Right lobe of liver (tissue), 6 donors: Measurements from ENCODE around the gene TAS2R1. TPM values are rescaled to one million over a fixed set of nuclear protein-coding genes. Genes with fewer than 3 reads are reported as not detected.
"Not testable (repeated sequence)": the region's sequence is repeated elsewhere in the genome, so short reads cannot be mapped to it uniquely, and the experiment has no call there.

Source experiments
- ATAC-seq, 4 donors: fragments of 200-7000 bp; cut with Tn5 transposase; one replicate each; pipeline ENCODE4 v1.9.1; 2020; ENCODE audit warnings: mild to moderate bottlenecking in 4 of 4, moderate library complexity in 4 of 4
- DNase-seq, 3 donors: peaks; one replicate each; pipeline ENCODE4 v3.0.0-alpha.2; 2020
- H3K27ac ChIP-seq, 3 donors: fragments of 200-600 bp; one replicate each; pipeline ENCODE4 v1.8.0; 2022
- H3K27me3 ChIP-seq, 2 donors: fragments of 200-600 bp; one replicate each; pipeline ENCODE4 v1.8.0; 2022
- H3K36me3 ChIP-seq, 4 donors: fragments of 200-600 bp; sonication (generic) in 1 of 4; one replicate each; pipeline versions ENCODE4 v1.5.1 to v1.8.0; 2017 to 2022; ENCODE audit warnings: control low read depth in 1 of 4
- H3K4me1 ChIP-seq, 4 donors: fragments of 200-600 bp; sonication (generic) in 1 of 4; one replicate each; pipeline versions ENCODE4 v1.5.1 to v1.8.0; 2017 to 2022; ENCODE audit warnings: control low read depth in 1 of 4
- H3K4me3 ChIP-seq, 3 donors: fragments of 200-600 bp; one replicate each; pipeline ENCODE4 v1.8.0; 2022
- H3K9me3 ChIP-seq, 4 donors: fragments of 200-600 bp; sonication (generic) in 1 of 4; one replicate each; pipeline versions ENCODE4 v1.5.1 to v1.8.0; 2017 to 2022; ENCODE audit warnings: control low read depth in 1 of 4
- CTCF ChIP-seq, 4 donors: fragments of 200-600 bp in 3 of 4; fragments of 450-650 bp in 1 of 4; IDR thresholded peaks; one replicate each; pipeline versions ENCODE4 v1.5.1 to v1.8.0; 2016 to 2022; ENCODE audit warnings: antibody characterized with exemption in 4 of 4, mild to moderate bottlenecking in 2 of 4
- POLR2A ChIP-seq: fragments of 450-650 bp; IDR thresholded peaks from one replicate; pipeline ENCODE4 v1.6.1; 2017; ENCODE audit warnings: antibody characterized with exemption, mild to moderate bottlenecking
- WGBS: methylation state at CpG from one replicate; pipeline ENCODE4 v1.1.6; 2018; ENCODE audit warnings: low coverage, low lambda C conversion rate; ENCODE audit not compliant: insufficient coverage; ENCODE audit errors: missing lambda C conversion rate; 5-methylcytosine and 5-hydroxymethylcytosine counted together
- intact Hi-C, 2 donors: fragments of 100-400 bp; cut with DNase I; formaldehyde crosslinking; loops; one replicate each; pipeline versions ENCODE4 v1.11.2 to v1.14.1; 2022
- total RNA-seq, 6 experiments: library from RNA; depleted of rRNA in 2 of 6; stranded (reverse); fragments of >200 nt in 2 of 6; fragmentation: NEBNext Ultra II Directional in 3 of 6; extraction: Animal tissue kit (Norgen Biotek cat#: 25700) in 3 of 6; gene quantifications; one replicate each; pipeline versions ENCODE4 v1.1.0 to v1.2.4, GENCODE V29; 2016 to 2023
- donor health status: DM: no; HTN: yes; CAD: no.
- donor health status: DM: no; HTN: no; CAD: no.
- donor health status: DM: no; HTN: no; CAD: no.
- donor health status: DM: no; HTN: yes; CAD: no.
- donor health status: DM: no; HTN: yes; CAD: no.

Gene TAS2R1
- total RNA-seq, 6 experiments from 2014 or later: not detected

- Histone ChIP-seq H3K27ac (no peak overlapping the region), H3K9me3 (no peaks in the 10 kb centered on the region), H3K36me3 (no peaks in the 10 kb centered on the region), H3K4me1 (no peaks in the 10 kb centered on the region), H3K4me3 (no peak overlapping the region), H3K27me3 (no peaks in the 10 kb centered on the region)
- intact Hi-C loops: no loop called here
- TF ChIP-seq POLR2A: no peak
- TF ChIP-seq CTCF (IDR thresholded peaks at IDR 0.05): no peak
- no peak for ATAC-seq
- no peak for DNase-seq
- 59% methylated on average over 3 of the region's 3 CpGs for WGBS
These were observed 30.8 kb downstream of the TAS2R1 start for GRCh38 chr5:9599391-9599790.

GRCh38 chr5:9598329-9598728 lies 31.8 kb downstream of the TAS2R1 start:
- not testable (repeated sequence) for ATAC-seq

GRCh38 chr5:9597322-9597721 lies 32.8 kb downstream of the TAS2R1 start:
- H3K4me3 ChIP-seq, H3K4me1 ChIP-seq, intact Hi-C loops, H3K36me3 ChIP-seq, H3K27ac ChIP-seq, DNase-seq, H3K9me3 ChIP-seq, H3K27me3 ChIP-seq, ATAC-seq: not testable (repeated sequence)
- 59% methylated on average over 7 of the region's 7 CpGs for whole genome bisulfite sequencing

More at GRCh38 chr5:9598329-9598728, 31.8 kb downstream of the TAS2R1 start:
- H3K4me1 ChIP-seq, H3K27me3 ChIP-seq, H3K36me3 ChIP-seq, intact Hi-C loops, H3K9me3 ChIP-seq, DNase-seq, H3K4me3 ChIP-seq, H3K27ac ChIP-seq: not testable (repeated sequence)
- WGBS: 59% methylated on average over 6 of the region's 6 CpGs

GRCh38 chr5:9596824-9597223 lies 33.3 kb downstream of the TAS2R1 start:
- H3K4me3 ChIP-seq: no peak overlapping the region
- intact Hi-C loops: no loop called here
- TF ChIP-seq CTCF (IDR thresholded peaks at IDR 0.05) (no peak), POLR2A (no peak)
- H3K27me3 ChIP-seq: no peaks in the 10 kb centered on the region
- H3K36me3 ChIP-seq: no peaks in the 10 kb centered on the region
- DNase-seq: no peak
- WGBS: 13% methylated on average over 3 of the region's 4 CpGs
- no peaks in the 10 kb centered on the region for H3K9me3 ChIP-seq
- H3K4me1 ChIP-seq: no peaks in the 10 kb centered on the region
- ATAC-seq: no peak
- H3K27ac ChIP-seq: no peak overlapping the region

GRCh38 chr5:9596171-9596780 lies 33.9 kb downstream of the TAS2R1 start:
- TF ChIP-seq POLR2A (no peak), CTCF (IDR thresholded peaks at IDR 0.05) (no peak)
- Histone ChIP-seq H3K4me1 (no peaks in the 10 kb centered on the region), H3K27me3 (no peaks in the 10 kb centered on the region), H3K4me3 (no peak overlapping the region), H3K27ac (no peak overlapping the region), H3K36me3 (no peaks in the 10 kb centered on the region), H3K9me3 (no peaks in the 10 kb centered on the region)
- intact Hi-C loops: no loop called here
- DNase-seq (no peak), ATAC-seq (no peak)
- WGBS: 31% methylated on average over 6 of the region's 6 CpGs

GRCh38 chr5:9594913-9595312 lies 35.2 kb downstream of the TAS2R1 start:
- DNase-seq (no peak), ATAC-seq (no peak)
- TF ChIP-seq POLR2A: no peak
- TF ChIP-seq CTCF (IDR thresholded peaks at IDR 0.05): no peak
- Histone ChIP-seq H3K27me3 (no peaks in the 10 kb centered on the region), H3K9me3 (no peaks in the 10 kb centered on the region), H3K27ac (no peak overlapping the region), H3K4me3 (no peak overlapping the region), H3K36me3 (no peaks in the 10 kb centered on the region), H3K4me1 (no peaks in the 10 kb centered on the region)
- intact Hi-C loops: no loop called here
